DMS 273 treated with DMSO at 0.1 percent for 48 hours (cell line): ENCODE measurements around the gene GPR35.
"Not testable (repeated sequence)": the region's sequence is repeated elsewhere in the genome, so short reads cannot be mapped to it uniquely, and the experiment has no call there.

Experiments used
- DNase-seq: peaks from one replicate; lab custom pipeline; 2025; lab: John Stamatoyannopoulos, UW

The GPR35 gene

DNA sequence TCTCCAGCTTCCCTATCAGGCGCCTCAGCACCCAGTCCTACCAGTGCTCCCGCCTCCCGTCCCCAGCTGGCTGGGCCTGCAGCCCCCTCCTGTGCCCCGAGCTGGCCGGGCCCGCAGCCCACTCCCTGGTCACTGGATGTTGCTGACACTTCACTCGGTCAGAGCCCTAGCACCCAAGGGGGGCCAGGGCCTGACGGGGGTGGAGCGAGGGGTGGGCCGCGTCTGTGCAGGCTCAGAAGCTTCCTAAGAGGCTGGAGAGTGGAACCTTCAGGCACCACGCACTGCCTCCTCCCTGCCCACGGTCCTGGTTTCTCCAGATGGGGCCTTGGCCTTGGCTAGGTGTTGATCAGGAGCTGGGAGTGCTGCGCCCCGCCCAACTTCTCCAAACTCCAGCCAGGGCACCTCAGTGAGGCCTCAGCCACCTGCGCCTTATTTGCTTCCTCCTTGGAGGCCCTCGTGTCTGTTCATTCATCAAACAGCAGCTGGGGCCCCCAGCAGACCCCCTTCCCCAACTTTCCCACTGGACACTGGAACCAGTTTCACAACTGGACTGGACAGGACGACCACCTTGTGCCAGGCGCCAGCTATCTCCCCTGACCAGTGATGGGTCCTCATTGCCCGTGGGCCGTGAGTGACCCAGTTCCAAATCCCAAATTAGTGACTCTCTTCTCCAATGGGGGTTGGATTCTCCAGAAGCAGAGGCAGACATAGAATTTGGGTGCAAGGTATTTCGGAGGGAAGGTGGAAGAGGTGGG is 22.0 kb upstream of the GPR35 start:
- DNase-seq: no peak

DNA sequence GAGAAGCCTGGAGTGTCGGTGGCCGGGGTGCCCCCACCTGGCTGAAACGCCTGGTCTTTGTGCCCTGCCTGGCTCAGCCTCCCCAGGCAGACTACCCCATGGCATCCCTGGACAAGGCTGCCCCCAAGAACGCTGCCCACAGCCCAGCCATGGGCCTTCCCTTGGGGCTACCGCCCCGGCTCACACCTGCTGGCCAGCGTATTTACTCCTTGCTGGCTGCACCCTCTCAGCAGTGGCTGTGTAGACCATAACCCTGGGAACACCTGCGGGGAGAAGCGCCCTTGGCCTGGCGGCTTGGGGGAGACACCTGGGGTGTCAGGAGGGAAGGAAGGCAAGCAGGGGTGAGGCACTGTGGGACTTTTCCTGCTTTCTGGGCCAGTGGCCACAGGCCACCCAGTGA is 21.4 kb upstream of the GPR35 start:
- DNase-seq: no peak

- DNase-seq: no peak
These were observed 20.9 kb upstream of the GPR35 start for GRCh38 chr2:240604291-240604938.

DNA sequence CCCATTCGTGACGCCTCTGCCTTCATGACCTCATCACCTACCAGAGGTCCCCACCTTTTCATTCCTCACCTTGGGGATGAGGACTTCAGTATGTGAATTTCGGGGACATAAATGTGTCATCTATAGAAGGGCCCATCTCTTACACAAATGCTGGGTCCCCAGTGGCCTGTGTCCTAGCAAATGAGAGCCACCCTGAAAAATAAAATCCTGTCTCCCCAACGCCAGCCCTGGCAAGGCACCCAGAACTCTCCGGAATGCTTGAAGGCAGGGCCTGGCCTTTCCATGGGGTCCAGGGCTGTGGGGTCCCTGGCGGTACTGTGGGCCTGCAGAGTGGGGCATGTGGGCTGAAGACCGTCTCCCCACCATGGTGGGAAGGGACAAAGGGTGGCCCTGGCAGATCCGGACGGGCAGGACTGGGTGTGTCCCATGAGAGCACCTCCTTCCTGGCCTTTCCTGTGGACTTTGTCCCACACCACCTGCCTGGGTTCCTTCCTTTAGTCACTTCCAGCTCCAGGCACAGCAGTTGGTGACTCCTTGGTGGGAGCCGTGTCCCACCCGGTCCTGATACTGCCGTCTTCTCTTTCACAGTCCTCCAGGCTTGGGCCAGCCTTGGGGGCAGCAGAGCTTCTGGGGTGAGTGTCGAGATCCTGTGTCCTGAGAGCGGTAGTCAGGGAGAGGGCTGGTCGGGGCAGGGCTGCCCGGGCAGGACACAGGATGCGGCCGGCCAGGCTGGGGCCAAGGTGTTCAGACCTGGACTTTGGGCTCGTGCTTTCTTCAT is 20.2 kb upstream of the GPR35 start:
- no peak for DNase-seq

GRCh38 chr2:240605867-240606743 is 19.2 kb upstream of the GPR35 start:
- no peak for DNase-seq

DNA sequence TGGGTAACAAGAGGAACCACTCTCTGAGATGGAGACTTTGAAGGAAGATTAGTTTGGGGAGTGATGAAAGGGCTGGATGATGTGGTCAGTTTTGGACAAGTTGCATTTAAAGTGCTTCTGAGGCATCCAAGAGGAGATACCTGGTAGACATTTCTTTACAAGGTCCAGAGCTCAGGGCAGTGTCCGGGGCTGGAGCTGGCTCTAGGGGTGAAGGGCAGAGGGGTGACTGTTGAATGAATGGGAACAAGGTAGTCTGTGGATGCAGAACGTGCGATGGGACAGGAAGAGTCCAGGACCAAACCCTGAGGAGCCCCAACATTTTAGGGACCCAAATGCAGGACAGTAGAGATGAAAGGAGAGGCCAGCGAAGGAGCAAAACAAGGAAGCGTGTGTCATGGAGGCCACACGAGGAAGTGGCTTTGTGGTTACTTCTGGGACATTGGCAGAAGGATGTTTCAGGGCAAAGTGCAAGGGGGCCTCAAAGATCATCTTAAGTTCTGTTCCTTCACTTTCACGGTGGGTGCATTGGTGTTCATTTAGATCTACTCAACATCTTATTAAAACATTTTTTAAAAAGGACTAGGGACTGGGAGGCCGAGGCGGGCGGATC is 13.6 kb upstream of the GPR35 start:
- DNase-seq: no peak

GRCh38 chr2:240613781-240614180 is 11.5 kb upstream of the GPR35 start:
- DNase-seq: no peak

DNA sequence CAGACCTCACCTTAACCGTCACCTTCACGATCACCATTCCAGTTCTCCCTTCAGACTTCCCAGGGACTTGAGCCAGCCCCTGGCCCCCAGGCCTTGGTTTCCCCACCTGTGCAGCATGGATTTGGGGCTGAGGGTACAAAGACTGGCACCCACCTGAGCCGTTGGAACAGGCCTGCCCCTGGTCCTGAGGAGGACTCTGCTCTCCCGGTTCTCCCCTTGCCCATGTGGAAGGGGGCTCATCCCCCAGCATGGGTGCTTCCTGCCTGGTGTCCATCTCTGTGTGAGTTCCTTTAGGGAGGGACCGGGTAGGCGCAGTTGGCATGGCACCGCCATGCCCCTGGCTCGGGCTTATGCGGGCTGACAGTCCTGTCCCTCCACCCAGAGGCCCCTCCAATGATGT is 10.9 kb upstream of the GPR35 start:
- DNase-seq: no peak

GRCh38 chr2:240615396-240615795 is 9.9 kb upstream of the GPR35 start:
- DNase-seq: no peak

GRCh38 chr2:240615820-240616547 is 9.3 kb upstream of the GPR35 start:
- DNase-seq: peak; percentile 57

- DNase-seq: not testable (repeated sequence)
These were observed 8.2 kb upstream of the GPR35 start for GRCh38 chr2:240616860-240617666.

- DNase-seq: no peak
These were observed 6.5 kb upstream of the GPR35 start for GRCh38 chr2:240618776-240619175.

DNA sequence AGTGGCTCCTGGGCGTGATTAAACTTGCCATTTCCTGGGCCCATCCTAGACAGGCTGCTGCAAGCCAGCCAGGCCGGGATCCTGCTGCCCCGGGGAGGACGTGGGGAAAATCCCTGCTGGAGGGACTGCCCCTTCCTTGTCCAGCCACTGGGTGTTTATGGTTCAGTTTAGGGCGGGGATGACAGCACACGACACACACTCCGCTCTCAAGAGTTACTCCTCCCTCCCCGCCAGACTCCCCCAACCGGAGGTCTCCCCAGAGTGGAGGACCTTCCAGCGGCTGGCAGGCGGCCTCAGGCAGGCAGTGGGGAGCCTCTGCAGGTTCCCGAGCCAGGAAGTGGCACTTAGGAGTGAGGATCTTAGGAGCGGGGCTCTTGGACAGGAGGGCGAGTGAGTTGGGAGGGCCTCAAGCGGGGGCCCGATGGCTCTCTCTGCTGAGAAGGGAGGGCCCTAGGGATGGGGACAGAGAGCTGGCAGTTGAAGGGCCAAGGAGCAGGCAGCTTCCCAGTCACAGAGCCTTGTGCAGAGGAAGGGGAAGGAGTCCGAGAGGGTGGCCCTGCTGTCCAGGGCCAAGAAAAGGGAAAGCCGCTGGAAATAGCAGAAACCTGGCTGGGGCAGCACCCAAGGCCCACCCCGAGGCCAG is 5.7 kb upstream of the GPR35 start:
- no peak for DNase-seq

DNA sequence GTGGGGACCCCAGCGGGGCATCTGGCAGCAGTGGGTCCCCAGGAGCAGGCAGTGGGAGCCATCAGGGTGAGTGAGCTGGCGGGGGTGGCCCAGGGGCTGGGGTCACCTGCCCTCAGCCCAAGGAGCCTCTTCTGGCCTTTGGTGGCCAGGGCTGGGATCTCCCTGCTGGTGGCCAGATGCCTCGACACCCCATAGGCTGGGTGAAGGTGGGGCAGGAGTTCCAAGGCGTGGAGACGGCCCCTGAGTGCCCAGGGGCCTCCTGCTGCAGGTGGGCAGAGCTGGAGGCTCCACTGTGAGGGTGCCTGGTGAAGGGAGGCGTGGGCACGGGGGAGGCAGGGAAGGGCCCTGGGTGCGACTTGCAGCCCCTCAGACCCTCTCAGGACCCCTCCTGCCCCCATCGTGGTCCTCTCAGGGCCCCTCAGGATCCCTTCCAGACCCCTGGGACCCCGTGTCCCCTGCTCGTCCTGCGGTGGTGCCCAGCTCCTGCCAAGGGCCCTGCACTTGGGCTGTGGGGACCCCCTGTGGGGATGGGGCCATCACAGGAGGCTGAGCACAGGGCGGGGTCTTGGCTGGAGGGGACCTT is 5.0 kb upstream of the GPR35 start:
- DNase-seq: no peak

DNA sequence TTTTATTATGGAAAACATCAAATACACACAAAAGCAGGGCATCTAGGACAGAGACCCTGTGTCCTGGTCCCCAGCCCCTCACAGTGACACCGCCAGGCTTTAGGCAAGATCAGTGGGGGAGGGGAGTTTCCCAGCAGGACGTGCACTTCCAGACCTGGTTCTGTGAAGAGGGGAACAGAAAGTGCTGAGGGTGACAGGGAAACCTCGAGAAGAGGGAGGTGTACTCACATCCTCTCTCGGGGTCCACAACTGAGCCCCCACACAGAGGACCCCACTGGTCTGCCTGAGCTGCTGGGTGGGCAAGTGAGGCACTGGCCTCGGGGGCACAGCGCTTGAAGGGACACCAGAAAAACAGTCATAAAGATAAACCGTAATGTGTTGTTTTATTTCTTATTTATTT is 4.4 kb upstream of the GPR35 start:
- DNase-seq: no peak

- DNase-seq: no peak
These were observed 3.2 kb upstream of the GPR35 start for GRCh38 chr2:240622060-240622411.

- DNase-seq: no peak
These were observed 2.6 kb upstream of the GPR35 start for GRCh38 chr2:240622531-240623235.

DNA sequence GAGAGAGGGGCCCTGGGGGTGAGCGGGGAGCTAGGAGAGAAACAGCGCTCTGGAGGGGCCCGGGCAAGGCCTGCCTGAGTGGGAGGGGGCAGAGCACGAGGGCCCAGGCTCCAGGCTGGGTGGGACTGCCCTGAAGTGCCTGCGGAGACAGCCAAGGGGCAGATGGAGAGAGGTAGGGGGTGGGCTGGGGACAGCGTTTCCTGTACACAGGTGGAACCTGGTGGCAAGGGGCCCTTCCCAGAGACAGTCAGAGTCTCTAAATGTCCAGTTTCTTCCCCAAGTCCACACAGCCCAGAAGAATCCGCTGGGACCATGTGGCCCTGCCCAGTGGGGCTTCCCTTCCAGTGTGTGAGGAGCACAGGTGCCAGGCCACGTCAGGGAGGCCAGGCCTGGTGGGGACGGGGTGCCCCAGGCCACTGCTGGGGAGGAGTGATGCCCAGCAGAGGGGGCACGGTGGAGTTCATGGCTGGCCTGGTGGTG is 1.7 kb upstream of the GPR35 start:
- DNase-seq: no peak
